ENCODE results near the gene LARP1. TPM values are rescaled to one million over a fixed set of nuclear protein-coding genes. Genes with fewer than 3 reads are reported as not detected.

LARP1 gene
- total and polyA plus RNA-seq, 9 of the 15 experiments (the other 6 are each of a cell fraction or from before 2014, with no cell fraction given) = 22.6 to 300 (median 92.0) TPM

DNA sequence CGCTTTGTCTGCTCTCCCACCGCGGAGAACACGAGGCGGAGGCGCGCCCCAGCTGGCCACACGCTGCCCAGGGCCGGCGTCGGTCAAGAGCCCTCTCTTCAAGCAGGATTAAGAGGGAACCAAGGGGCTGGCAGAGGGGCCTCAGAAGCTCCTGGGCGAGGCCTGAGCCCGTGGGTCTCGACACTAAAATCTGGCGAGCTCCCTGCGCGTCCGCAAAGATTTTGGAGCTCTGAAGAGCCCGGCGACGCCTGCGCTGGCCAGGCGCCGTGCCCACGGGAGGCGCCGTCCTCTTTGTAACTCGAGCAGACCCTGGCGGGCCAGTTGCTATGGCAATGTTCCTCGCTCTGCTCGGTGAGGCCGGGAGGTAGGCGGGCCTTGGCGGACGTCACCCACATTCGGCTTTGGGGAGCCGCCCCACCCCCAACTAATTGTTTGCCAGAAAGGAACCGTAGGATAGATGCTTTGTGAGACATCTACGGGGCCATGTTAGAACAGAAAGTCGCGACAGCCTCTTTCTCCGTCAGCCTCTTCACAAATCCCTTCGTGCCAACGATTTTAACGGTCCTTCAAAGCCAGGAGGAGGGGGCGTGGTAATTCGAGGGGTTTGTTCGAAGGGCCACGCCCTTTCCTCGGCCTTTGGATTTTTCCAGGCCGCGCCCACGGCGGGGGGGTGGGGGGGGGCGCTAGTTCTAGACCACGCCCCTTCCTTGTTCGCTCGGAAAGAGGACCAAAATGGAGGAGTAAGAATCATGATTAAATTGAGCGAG is 102.5 kb downstream of the LARP1 start (continued):
- TF ChIP-seq, protein P1, sequence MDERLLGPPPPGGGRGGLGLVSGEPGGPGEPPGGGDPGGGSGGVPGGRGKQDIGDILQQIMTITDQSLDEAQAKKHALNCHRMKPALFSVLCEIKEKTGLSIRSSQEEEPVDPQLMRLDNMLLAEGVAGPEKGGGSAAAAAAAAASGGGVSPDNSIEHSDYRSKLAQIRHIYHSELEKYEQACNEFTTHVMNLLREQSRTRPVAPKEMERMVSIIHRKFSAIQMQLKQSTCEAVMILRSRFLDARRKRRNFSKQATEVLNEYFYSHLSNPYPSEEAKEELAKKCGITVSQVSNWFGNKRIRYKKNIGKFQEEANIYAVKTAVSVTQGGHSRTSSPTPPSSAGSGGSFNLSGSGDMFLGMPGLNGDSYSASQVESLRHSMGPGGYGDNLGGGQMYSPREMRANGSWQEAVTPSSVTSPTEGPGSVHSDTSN (CRISPR knock-in tag; IDR thresholded peaks at IDR 0.05; ENCODE audit: low read depth) = no peak
- TF ChIP-seq, protein P1 (tag; conservative IDR thresholded peaks at IDR 0.05; ENCODE audit: low read depth) = no peak
- TF ChIP-seq, protein P2, sequence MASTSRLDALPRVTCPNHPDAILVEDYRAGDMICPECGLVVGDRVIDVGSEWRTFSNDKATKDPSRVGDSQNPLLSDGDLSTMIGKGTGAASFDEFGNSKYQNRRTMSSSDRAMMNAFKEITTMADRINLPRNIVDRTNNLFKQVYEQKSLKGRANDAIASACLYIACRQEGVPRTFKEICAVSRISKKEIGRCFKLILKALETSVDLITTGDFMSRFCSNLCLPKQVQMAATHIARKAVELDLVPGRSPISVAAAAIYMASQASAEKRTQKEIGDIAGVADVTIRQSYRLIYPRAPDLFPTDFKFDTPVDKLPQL (IDR thresholded peaks at IDR 0.05; ENCODE audit: extremely low read depth, insufficient read length) = no peak
- TF ChIP-seq RNF219 (CRISPR knock-in tag; IDR thresholded peaks at IDR 0.05) = no peak
- no peak for TF ChIP-seq ZNF277 (CRISPR knock-in tag; IDR thresholded peaks at IDR 0.05; ENCODE audit: borderline replicate concordance)
- TF ChIP-seq CHCHD3 (CRISPR knock-in tag; IDR thresholded peaks at IDR 0.05) = no peak
- TF ChIP-seq KAT7 (CRISPR knock-in tag; IDR thresholded peaks at IDR 0.05; ENCODE audit: borderline replicate concordance) = 0 out of 2 replicates have a peak, but pooled peaks have one; percentile 2
- no peak for TF ChIP-seq RBM39 (optimal IDR thresholded peaks at IDR 0.05; ENCODE audit: low read depth, low read length)
- TF ChIP-seq CXXC5 (CRISPR knock-in tag; IDR thresholded peaks at IDR 0.05) = peak; percentile 74
- peak; percentile 45 for TF ChIP-seq TAF1 (IDR thresholded peaks at IDR 0.05; ENCODE audit: control insufficient read depth, extremely low read depth, insufficient read depth, low read length, severe bottlenecking)
- no peak for TF ChIP-seq TGIF2 (CRISPR knock-in tag; IDR thresholded peaks at IDR 0.05)
- no peak for TF ChIP-seq JUN (IDR thresholded peaks at IDR 0.05; ENCODE audit: borderline replicate concordance, low read depth, low read length)
- peak; percentile 74; the same call in 1 of the 2 replicates for TF ChIP-seq JUN (CRISPR knock-in tag; IDR thresholded peaks at IDR 0.05; ENCODE audit: borderline replicate concordance)
- TF ChIP-seq, protein P3, sequence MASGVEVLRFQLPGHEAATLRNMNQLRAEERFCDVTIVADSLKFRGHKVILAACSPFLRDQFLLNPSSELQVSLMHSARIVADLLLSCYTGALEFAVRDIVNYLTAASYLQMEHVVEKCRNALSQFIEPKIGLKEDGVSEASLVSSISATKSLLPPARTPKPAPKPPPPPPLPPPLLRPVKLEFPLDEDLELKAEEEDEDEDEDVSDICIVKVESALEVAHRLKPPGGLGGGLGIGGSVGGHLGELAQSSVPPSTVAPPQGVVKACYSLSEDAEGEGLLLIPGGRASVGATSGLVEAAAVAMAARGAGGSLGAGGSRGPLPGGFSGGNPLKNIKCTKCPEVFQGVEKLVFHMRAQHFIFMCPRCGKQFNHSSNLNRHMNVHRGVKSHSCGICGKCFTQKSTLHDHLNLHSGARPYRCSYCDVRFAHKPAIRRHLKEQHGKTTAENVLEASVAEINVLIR (CRISPR knock-in tag; IDR thresholded peaks at IDR 0.05) = peak; percentile 32; the same call in 1 of the 2 replicates
- TF ChIP-seq TEAD2 (tag; IDR thresholded peaks at IDR 0.05) = no peak
- TF ChIP-seq ELK1 (CRISPR knock-in tag; IDR thresholded peaks at IDR 0.05) = no peak
- peak; percentile 39 for TF ChIP-seq CCNT2 (IDR thresholded peaks at IDR 0.05; ENCODE audit: borderline replicate concordance, extremely low read depth, insufficient read length, low read depth, low read length)
